ENCODE data around the gene ARHGEF17. TPM values are rescaled to one million over a fixed set of nuclear protein-coding genes. Genes with fewer than 3 reads are reported as not detected.
A peak's percentile ranks its signal among the peaks of the same experiment; 100 is the strongest.

Gene ARHGEF17
- total and polyA plus RNA-seq, 4 experiments from 2014 or later = 0.23 TPM; not detected in 3

GRCh38 chr11:73379189-73379880 is 71.3 kb downstream of the ARHGEF17 start:
- H3K4me3 Mint-ChIP-seq = peak overlapping the region in 5 of 8 donors; percentile 20 to 97 (median 51)

DNA sequence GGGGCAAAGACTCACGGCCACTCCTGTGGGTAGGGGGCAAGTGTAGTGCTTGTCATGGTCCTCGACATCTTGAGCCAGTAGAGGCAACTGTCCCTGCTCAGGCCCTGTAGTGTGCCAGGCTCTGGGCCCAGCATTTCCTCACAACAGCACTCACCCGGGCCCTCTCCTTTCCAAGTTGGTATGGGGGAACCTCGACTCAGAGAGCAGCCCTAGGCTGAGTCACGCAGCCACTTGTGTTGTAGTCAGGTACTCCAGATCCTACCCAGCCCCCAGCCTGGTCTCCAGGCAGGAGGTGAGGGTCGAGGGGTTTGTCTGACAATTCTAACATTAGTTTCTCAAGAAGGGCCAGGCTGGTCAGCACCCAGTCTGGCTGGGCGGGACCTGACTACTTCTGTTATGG is 72.3 kb downstream of the ARHGEF17 start:
- peak in 1 of 5 donors; percentile 22 for DNase-seq
- intact Hi-C loops (cut with micrococcal nuclease) = no loop called here
- Mint-ChIP-seq H3K4me3 (peak overlapping the region in 1 of 8 donors; percentile 20), H3K4me1 (peaks cover 42 to 89% (median 63%) of the 10 kb centered on the region in 4 donors), H3K27ac (peak overlapping the region in 2 of 7 donors; percentile 74 to 75), H3K36me3 (peaks cover 0 to 7% of the 10 kb centered on the region in 2 donors), H3K9me3 (no peaks in the 10 kb centered on the region), H3K27me3 (no peaks in the 10 kb centered on the region)
- Histone ChIP-seq H3K4me1 (ENCODE audit: insufficient read depth, low read length) (peaks cover 86% of the 10 kb centered on the region), H3K9me3 (ENCODE audit: control insufficient read depth in 1 of 2, low read length in 2 of 2) (no peaks in the 10 kb centered on the region), H3K27ac (ENCODE audit: low read depth, low read length) (no peak overlapping the region), H3K4me3 (ENCODE audit: low read length in 2 of 2) (no peak overlapping the region), H3K27me3 (ENCODE audit: insufficient read depth, low read length) (no peaks in the 10 kb centered on the region), H3K36me3 (ENCODE audit: insufficient read depth, low read length) (no peaks in the 10 kb centered on the region)
- ChIA-PET CTCF (ENCODE audit: partially characterized antibody) (interaction anchor here (0.6 to 2.3 kb wide), 2 partner anchors 29 to 264 kb away, joined by 4 to 13 read pairs; no protein-coding TSS in a partner anchor), POLR2A (ENCODE audit: partially characterized antibody) (no interaction called here)

More at GRCh38 chr11:73379189-73379880, 71.3 kb downstream of the ARHGEF17 start:
- Mint-ChIP-seq H3K4me1 (peaks cover 34 to 80% (median 55%) of the 10 kb centered on the region in 4 donors), H3K9me3 (no peaks in the 10 kb centered on the region), H3K27ac (peak overlapping the region in 6 of 7 donors; percentile 83 to 100 (median 90)), H3K27me3 (no peaks in the 10 kb centered on the region), H3K36me3 (peaks cover 0 to 7% of the 10 kb centered on the region in 2 donors)
- peak in 1 of 5 donors; percentile 24 for DNase-seq
- Histone ChIP-seq H3K27me3 (ENCODE audit: insufficient read depth, low read length) (no peaks in the 10 kb centered on the region), H3K36me3 (ENCODE audit: insufficient read depth, low read length) (no peaks in the 10 kb centered on the region), H3K9me3 (ENCODE audit: control insufficient read depth in 1 of 2, low read length in 2 of 2) (no peaks in the 10 kb centered on the region), H3K27ac (ENCODE audit: low read depth, low read length) (no peak overlapping the region), H3K4me1 (ENCODE audit: insufficient read depth, low read length) (peaks cover 79% of the 10 kb centered on the region), H3K4me3 (ENCODE audit: low read length in 2 of 2) (no peak overlapping the region)
- intact Hi-C loops (cut with micrococcal nuclease) = no loop called here
- POLR2A ChIA-PET (ENCODE audit: partially characterized antibody) = interaction anchor here (0.7 kb wide), 1 partner anchor 13 kb away, joined by 3 read pairs; no protein-coding TSS in a partner anchor
- CTCF ChIA-PET (ENCODE audit: partially characterized antibody) = interaction anchor here (1.0 to 2.3 kb wide), 3 partner anchors 13 to 28 kb away, joined by 4 to 13 read pairs (median 5); no protein-coding TSS in a partner anchor

DNA sequence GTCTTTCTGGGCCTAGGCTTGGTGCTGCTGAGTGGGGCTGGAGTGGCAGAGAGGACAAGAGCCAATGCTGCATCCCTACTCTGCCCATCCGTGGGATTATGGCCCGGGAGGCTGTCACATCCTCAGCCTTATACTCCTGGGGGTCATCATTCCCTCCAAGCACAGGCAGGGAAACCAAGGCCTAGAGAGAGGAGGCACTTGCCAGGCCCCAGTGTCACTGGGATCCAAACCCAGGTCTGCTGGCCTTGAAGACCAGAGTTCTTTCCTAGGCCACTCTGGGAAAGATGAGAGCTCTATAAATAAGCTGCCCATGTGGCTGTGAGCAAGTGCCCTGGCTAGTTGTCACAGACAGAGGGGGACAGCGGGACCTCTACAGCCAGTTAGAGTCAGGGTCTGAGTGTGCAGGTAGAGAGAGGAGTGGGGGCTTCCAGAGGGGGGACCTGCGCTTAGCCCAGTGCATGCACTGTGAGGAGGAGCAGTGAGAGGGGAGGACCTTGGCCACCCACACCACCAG is 72.9 kb downstream of the ARHGEF17 start:
- Histone ChIP-seq H3K36me3 (ENCODE audit: insufficient read depth, low read length) (no peaks in the 10 kb centered on the region), H3K4me3 (ENCODE audit: low read length in 2 of 2) (no peak overlapping the region), H3K9me3 (ENCODE audit: control insufficient read depth in 1 of 2, low read length in 2 of 2) (no peaks in the 10 kb centered on the region), H3K4me1 (ENCODE audit: insufficient read depth, low read length) (peaks cover 86% of the 10 kb centered on the region), H3K27ac (ENCODE audit: low read depth, low read length) (no peak overlapping the region), H3K27me3 (ENCODE audit: insufficient read depth, low read length) (no peaks in the 10 kb centered on the region)
- peaks cover 0 to 7% of the 10 kb centered on the region in 2 donors for H3K36me3 Mint-ChIP-seq
- peak overlapping the region in 6 of 7 donors; percentile 47 to 75 (median 70) for H3K27ac Mint-ChIP-seq
- intact Hi-C loops (cut with micrococcal nuclease) = no loop called here
- peaks cover 42 to 89% (median 63%) of the 10 kb centered on the region in 4 donors for H3K4me1 Mint-ChIP-seq
- POLR2A ChIA-PET (ENCODE audit: partially characterized antibody) = no interaction called here
- no peak overlapping the region for H3K4me3 Mint-ChIP-seq
- DNase-seq = no peak
- no peaks in the 10 kb centered on the region for H3K27me3 Mint-ChIP-seq
- CTCF ChIA-PET (ENCODE audit: partially characterized antibody) = no interaction called here
- no peaks in the 10 kb centered on the region for H3K9me3 Mint-ChIP-seq

GRCh38 chr11:73381589-73381988 is 73.5 kb downstream of the ARHGEF17 start:
- no peaks in the 10 kb centered on the region for H3K27me3 Mint-ChIP-seq
- POLR2A ChIA-PET (ENCODE audit: partially characterized antibody) = no interaction called here
- intact Hi-C loops (cut with micrococcal nuclease) = no loop called here
- H3K4me1 Mint-ChIP-seq = peaks cover 45 to 95% (median 68%) of the 10 kb centered on the region in 4 donors
- H3K4me3 Mint-ChIP-seq = no peak overlapping the region
- no peaks in the 10 kb centered on the region for H3K9me3 ChIP-seq (ENCODE audit: control insufficient read depth in 1 of 2, low read length in 2 of 2)
- H3K27ac Mint-ChIP-seq = peak overlapping the region in 2 of 7 donors; percentile 17 to 65
- H3K4me1 ChIP-seq (ENCODE audit: insufficient read depth, low read length) = peaks cover 92% of the 10 kb centered on the region
- CTCF ChIA-PET (ENCODE audit: partially characterized antibody) = no interaction called here
- H3K4me3 ChIP-seq (ENCODE audit: low read length in 2 of 2) = no peak overlapping the region
- no peak overlapping the region for H3K27ac ChIP-seq (ENCODE audit: low read depth, low read length)
- H3K36me3 Mint-ChIP-seq = peaks cover 0 to 7% of the 10 kb centered on the region in 2 donors
- peak in 1 of 5 donors; percentile 7 for DNase-seq
- H3K9me3 Mint-ChIP-seq = no peaks in the 10 kb centered on the region
- H3K27me3 ChIP-seq (ENCODE audit: insufficient read depth, low read length) = no peaks in the 10 kb centered on the region
- H3K36me3 ChIP-seq (ENCODE audit: insufficient read depth, low read length) = no peaks in the 10 kb centered on the region

DNA sequence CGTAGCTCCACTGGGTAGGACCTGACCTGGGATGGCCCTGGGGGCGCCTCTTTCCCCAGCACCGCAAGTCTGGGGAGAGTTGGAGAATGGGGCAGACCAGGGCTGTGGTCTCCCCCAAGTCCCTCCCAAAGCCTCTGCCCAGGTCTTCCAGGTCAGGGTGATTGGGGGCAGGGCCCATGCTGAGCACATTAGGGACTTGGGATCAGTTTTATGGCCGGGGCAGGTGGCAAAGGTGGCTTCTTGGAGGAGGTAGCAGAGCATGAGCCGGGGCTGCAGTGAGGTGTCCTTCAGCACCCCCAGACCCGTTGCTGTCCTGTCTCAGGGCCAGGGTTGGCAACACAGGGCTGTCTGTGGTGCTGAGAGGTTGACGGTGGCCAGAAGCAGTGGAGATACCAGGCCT is 74.1 kb downstream of the ARHGEF17 start:
- Mint-ChIP-seq H3K36me3 (peaks cover 0 to 3% of the 10 kb centered on the region in 2 donors), H3K9me3 (no peaks in the 10 kb centered on the region), H3K4me1 (peaks cover 41 to 96% (median 68%) of the 10 kb centered on the region in 4 donors), H3K4me3 (peak overlapping the region in 1 of 8 donors; percentile 25), H3K27ac (peak overlapping the region in 4 of 7 donors; percentile 75 to 85 (median 80)), H3K27me3 (no peaks in the 10 kb centered on the region)
- no peaks in the 10 kb centered on the region for H3K9me3 ChIP-seq (ENCODE audit: control insufficient read depth in 1 of 2, low read length in 2 of 2)
- CTCF ChIA-PET (ENCODE audit: partially characterized antibody) = interaction anchor here (1.4 to 16.2 kb wide), 2 partner anchors 16 to 32 kb away, joined by 4 to 319 read pairs; no protein-coding TSS in a partner anchor
- POLR2A ChIA-PET (ENCODE audit: partially characterized antibody) = no interaction called here
- no peak overlapping the region for H3K4me3 ChIP-seq (ENCODE audit: low read length in 2 of 2)
- no peaks in the 10 kb centered on the region for H3K27me3 ChIP-seq (ENCODE audit: insufficient read depth, low read length)
- no peak overlapping the region for H3K27ac ChIP-seq (ENCODE audit: low read depth, low read length)
- H3K36me3 ChIP-seq (ENCODE audit: insufficient read depth, low read length) = no peaks in the 10 kb centered on the region
- intact Hi-C loops (cut with micrococcal nuclease) = no loop called here
- peaks cover 96% of the 10 kb centered on the region for H3K4me1 ChIP-seq (ENCODE audit: insufficient read depth, low read length)
- peak in 1 of 5 donors; percentile 19 for DNase-seq

DNA sequence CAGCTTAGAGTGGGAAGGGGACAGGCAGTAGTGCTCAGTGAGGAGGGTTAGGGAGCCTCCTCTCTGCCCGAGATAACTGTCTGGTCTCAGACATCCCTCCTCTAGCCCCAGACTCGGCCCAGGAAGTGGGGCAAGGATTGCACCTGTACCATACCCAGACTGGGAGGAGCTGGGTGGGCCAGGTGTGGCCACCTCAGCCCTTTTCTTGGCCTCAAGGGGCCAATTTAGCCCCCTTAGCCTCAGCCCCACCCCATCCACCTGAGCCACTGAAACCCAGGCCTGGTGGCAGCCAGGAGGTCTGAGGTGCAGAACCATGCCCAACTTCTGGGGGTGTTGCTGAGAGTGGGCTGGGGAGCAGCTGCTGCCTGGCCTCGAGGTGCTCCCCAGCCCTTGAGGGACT is 74.7 kb downstream of the ARHGEF17 start:
- Mint-ChIP-seq H3K27me3 (no peaks in the 10 kb centered on the region), H3K9me3 (no peaks in the 10 kb centered on the region), H3K4me1 (peaks cover 39 to 93% (median 69%) of the 10 kb centered on the region in 4 donors), H3K4me3 (peak overlapping the region in 1 of 8 donors; percentile 17), H3K27ac (peak overlapping the region; percentile 15 to 80 (median 75)), H3K36me3 (peaks cover 0 to 2% of the 10 kb centered on the region in 2 donors)
- Histone ChIP-seq H3K36me3 (ENCODE audit: insufficient read depth, low read length) (no peaks in the 10 kb centered on the region), H3K27me3 (ENCODE audit: insufficient read depth, low read length) (no peaks in the 10 kb centered on the region), H3K9me3 (ENCODE audit: control insufficient read depth in 1 of 2, low read length in 2 of 2) (no peaks in the 10 kb centered on the region), H3K4me3 (ENCODE audit: low read length in 2 of 2) (no peak overlapping the region), H3K4me1 (ENCODE audit: insufficient read depth, low read length) (peaks cover 95% of the 10 kb centered on the region), H3K27ac (ENCODE audit: low read depth, low read length) (no peak overlapping the region)
- DNase-seq = peak in 1 of 5 donors; percentile 40
- ChIA-PET POLR2A (ENCODE audit: partially characterized antibody) (no interaction called here), CTCF (ENCODE audit: partially characterized antibody) (interaction anchor here (1.4 to 16.2 kb wide), 3 partner anchors 10 to 32 kb away, joined by 4 to 319 read pairs (median 10); no protein-coding TSS in a partner anchor)
- intact Hi-C loops (cut with micrococcal nuclease) = no loop called here
